HG03457 (cell line): ENCODE measurements around the gene GEMIN2.
"Not testable (repeated sequence)": the region's sequence is repeated elsewhere in the genome, so short reads cannot be mapped to it uniquely, and the experiment has no call there.

Experiments
- ATAC-seq: cut with Tn5 transposase; IDR thresholded peaks from one replicate; pipeline ENCODE4 v1.9.1; 2021; ENCODE audit warnings: moderate number of reproducible peaks; ENCODE audit not compliant: unreplicated experiment

Gene GEMIN2

GRCh38 chr14:39176263-39177167 is 62.4 kb downstream of the GEMIN2 start:
- no peak for ATAC-seq

DNA sequence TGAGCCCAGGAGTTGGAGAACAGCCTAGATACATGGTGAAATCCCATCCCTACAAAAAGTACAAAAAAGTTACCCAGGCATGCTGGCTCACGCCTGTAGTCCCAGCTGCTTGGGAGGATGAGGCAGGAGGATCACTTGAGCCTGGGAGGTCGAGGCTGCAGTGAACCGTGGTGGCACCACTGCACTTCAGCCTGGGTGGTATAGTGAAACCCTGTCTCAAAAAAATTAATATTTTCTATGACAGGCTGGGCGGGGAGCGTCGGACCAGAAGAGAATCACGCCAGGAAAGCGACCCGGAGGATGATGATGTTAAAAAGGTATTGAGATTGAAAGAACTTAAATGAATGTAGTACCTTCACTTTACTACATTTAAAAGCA is 63.0 kb downstream of the GEMIN2 start:
- no peak for ATAC-seq

GRCh38 chr14:39179042-39179441 is 64.9 kb downstream of the GEMIN2 start:
- no peak for ATAC-seq

- ATAC-seq = no peak
Observed at GRCh38 chr14:39180553-39180952, 66.4 kb downstream of the GEMIN2 start.

DNA sequence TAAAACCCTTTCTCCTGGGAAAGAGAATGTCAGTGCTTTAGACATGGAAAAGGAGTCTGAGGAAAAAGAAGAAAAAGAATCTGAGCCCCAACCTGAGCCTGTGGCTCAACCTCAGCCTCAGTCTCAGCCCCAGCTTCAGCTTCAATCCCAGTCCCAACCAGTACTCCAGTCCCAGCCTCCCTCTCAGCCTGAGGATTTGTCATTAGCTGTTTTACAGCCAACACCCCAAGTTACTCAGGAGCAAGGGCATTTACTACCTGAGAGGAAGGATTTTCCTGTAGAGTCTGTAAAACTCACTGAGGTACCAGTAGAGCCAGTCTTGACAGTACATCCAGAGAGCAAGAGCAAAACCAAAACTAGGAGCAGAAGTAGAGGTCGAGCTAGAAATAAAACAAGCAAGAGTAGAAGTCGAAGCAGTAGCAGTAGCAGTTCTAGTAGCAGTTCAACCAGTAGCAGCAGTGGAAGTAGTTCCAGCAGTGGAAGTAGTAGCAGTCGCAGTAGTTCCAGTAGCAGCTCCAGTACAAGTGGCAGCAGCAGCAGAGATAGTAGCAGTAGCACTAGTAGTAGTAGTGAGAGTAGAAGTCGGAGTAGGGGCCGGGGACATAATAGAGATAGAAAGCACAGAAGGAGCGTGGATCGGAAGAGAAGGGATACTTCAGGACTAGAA is 67.0 kb downstream of the GEMIN2 start:
- ATAC-seq = no peak

GRCh38 chr14:39181693-39182047 is 67.5 kb downstream of the GEMIN2 start:
- ATAC-seq = no peak

- no peak for ATAC-seq
Observed at GRCh38 chr14:39182770-39183684, 68.9 kb downstream of the GEMIN2 start.

DNA sequence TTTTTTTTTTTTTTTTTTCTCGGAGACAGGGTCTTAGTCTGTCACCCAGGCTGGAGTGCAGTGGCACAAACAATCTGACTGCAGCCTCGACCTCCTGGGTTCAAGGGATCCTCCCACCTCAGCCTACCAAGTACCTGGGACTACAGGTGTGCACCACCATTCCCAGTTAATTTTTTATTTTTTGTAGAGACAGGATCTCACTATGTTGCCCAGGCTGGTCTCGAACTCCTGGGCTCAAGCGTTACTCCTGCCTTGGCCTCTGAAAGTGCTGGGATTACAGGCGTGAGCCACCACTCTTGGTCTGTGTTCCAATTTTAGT is 69.5 kb downstream of the GEMIN2 start:
- ATAC-seq = not testable (repeated sequence)

DNA sequence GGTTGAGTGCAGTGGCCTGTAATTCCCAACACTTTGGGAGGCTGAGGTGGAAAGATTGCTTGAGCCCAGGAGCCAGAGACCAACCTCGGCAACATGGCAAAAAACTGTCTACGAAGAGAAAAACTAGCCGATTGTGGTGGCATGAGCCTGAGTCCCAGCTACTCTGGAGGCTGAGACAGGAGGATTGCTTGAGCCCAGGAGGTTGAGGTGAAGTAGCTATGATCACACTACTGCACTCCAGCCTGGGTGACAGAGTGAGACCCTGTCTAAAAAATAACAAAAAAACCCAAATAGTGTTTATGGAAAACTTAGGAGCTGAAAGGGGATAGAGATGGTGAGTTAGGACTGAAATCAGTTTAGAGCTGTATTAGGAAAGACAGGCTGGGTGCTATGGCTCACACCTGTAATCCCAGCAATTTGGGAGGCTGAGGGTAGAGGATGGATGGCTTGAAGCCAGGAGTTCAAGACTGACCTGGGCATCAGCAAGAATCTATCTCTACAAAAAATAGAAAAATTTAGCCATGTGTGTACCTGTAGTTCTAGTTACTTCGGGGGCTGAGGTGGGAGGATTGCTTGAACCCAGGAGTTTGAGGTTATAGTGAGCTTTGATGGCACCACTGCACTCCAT is 70.6 kb downstream of the GEMIN2 start:
- no peak for ATAC-seq

GRCh38 chr14:39185256-39186049 is 71.3 kb downstream of the GEMIN2 start:
- ATAC-seq = no peak
